ENCODE results near the gene CCDC188.

DNA sequence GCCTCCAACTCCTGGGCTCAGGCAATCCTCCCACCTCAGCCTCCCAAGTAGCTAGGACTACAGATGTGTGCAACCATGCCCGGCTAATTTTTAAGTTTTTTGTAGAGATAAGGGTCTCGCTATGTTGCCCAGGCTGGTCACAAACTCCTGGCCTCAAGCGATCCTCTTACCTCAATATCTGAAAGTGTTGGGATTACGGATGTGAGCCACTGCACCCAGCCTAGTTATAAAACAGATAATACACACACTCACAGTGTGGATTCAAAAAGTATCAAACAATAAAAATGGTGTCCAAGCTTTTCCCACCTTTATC lies 377 bp upstream of the CCDC188 start:
- TF ChIP-seq, protein P1, sequence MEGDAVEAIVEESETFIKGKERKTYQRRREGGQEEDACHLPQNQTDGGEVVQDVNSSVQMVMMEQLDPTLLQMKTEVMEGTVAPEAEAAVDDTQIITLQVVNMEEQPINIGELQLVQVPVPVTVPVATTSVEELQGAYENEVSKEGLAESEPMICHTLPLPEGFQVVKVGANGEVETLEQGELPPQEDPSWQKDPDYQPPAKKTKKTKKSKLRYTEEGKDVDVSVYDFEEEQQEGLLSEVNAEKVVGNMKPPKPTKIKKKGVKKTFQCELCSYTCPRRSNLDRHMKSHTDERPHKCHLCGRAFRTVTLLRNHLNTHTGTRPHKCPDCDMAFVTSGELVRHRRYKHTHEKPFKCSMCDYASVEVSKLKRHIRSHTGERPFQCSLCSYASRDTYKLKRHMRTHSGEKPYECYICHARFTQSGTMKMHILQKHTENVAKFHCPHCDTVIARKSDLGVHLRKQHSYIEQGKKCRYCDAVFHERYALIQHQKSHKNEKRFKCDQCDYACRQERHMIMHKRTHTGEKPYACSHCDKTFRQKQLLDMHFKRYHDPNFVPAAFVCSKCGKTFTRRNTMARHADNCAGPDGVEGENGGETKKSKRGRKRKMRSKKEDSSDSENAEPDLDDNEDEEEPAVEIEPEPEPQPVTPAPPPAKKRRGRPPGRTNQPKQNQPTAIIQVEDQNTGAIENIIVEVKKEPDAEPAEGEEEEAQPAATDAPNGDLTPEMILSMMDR (conservative IDR thresholded peaks at IDR 0.05; ENCODE audit: low read depth, low read length), result no peak
- TF ChIP-seq EZH2 (IDR thresholded peaks at IDR 0.05; ENCODE audit: borderline replicate concordance, low read depth, low read length, poor library complexity, severe bottlenecking), result no peak

Measured in A673 (cell line).